GM06990 (cell line): ENCODE results near the gene SEPTIN8.
A peak's percentile ranks its signal among the peaks of the same experiment; 100 is the strongest.

ENCODE experiments used
- DNase-seq: peaks from one replicate; pipeline ENCODE4 v3.0.0-alpha.2; 2011; ENCODE audit not compliant: insufficient read length; ENCODE audit errors: extremely low read depth
- H3K27me3 ChIP-seq: replicated peaks from 2 replicates; pipeline ENCODE4 v1.6.0; 2011; ENCODE audit warnings: low read length; ENCODE audit not compliant: control insufficient read depth, insufficient read depth
- H3K36me3 ChIP-seq: 2 replicates; pipeline ENCODE4 v1.5.1; 2011; ENCODE audit warnings: low read length; ENCODE audit not compliant: control insufficient read depth, insufficient read depth
- H3K4me3 ChIP-seq: replicated peaks from 2 replicates; pipeline ENCODE4 v1.5.1; 2011; ENCODE audit warnings: low read depth, mild to moderate bottlenecking, control low read depth, low read length
- CTCF ChIP-seq: IDR thresholded peaks from 2 replicates; pipeline ENCODE4 v1.5.1; 2011; ENCODE audit warnings: low read length, control low read depth, mild to moderate bottlenecking, inconsistent platforms; ENCODE audit not compliant: insufficient read depth, poor library complexity, severe bottlenecking

The SEPTIN8 gene

GRCh38 chr5:132725745-132726144 is 51.3 kb downstream of the SEPTIN8 start:
- TF ChIP-seq CTCF: no peak
- no peak for DNase-seq
- no peak overlapping the region for H3K4me3 ChIP-seq
- no peaks in the 10 kb centered on the region for H3K27me3 ChIP-seq
- no peaks in the 10 kb centered on the region; the same call in 1 of the 2 replicates for H3K36me3 ChIP-seq

GRCh38 chr5:132718544-132719312 is 58.3 kb downstream of the SEPTIN8 start:
- no peak for DNase-seq
- peaks cover 2% of the 10 kb centered on the region for H3K36me3 ChIP-seq
- no peak overlapping the region for H3K4me3 ChIP-seq
- TF ChIP-seq CTCF: no peak
- no peaks in the 10 kb centered on the region for H3K27me3 ChIP-seq

- Histone ChIP-seq H3K27me3 (no peaks in the 10 kb centered on the region), H3K4me3 (no peak overlapping the region), H3K36me3 (no peaks in the 10 kb centered on the region)
- peak; percentile 14 for DNase-seq
- peak; percentile 4 for TF ChIP-seq CTCF
Measured at GRCh38 chr5:132714456-132715307, 62.4 kb downstream of the SEPTIN8 start.

GRCh38 chr5:132708645-132709044 is 68.4 kb downstream of the SEPTIN8 start:
- Histone ChIP-seq H3K36me3 (no peaks in the 10 kb centered on the region; the same call in 1 of the 2 replicates), H3K4me3 (no peak overlapping the region), H3K27me3 (no peaks in the 10 kb centered on the region)
- no peak for DNase-seq
- TF ChIP-seq CTCF: no peak

- Histone ChIP-seq H3K27me3 (no peaks in the 10 kb centered on the region), H3K36me3 (peaks cover 5% of the 10 kb centered on the region), H3K4me3 (no peak overlapping the region)
- no peak for DNase-seq
- no peak for TF ChIP-seq CTCF
Measured at GRCh38 chr5:132704875-132705274, 72.2 kb downstream of the SEPTIN8 start.
